NCI-H146 (cell line): ENCODE data around the gene GDF11.
A peak's percentile ranks its signal among the peaks of the same experiment; 100 is the strongest.

Source experiments
- DNase-seq: peaks from one replicate; lab custom pipeline; 2025; lab: John Stamatoyannopoulos, UW

Gene GDF11

DNA sequence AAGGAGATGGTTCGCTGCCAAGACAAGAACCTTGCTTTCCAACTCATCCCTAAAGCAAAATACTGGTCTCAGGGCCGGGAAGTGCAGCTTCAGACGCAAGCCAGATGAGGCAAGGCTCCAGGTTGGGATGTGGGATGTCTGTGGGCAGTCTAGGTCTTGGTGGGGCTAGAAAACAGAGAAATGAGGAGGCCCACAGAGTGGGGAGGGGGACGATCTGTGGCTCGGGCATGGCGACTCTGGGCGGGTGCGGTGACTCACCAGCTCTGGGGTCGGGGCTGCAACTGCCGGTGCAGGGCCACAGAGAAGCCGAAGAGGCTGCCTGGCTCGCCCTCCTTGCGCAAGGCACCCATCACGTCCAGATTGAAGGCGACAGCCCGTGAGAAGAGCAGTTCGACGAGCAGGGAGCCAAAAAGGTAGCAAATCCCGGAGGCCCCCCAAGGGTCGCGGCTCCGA lies 35.7 kb upstream of the GDF11 start:
- DNase-seq, result no peak

DNA sequence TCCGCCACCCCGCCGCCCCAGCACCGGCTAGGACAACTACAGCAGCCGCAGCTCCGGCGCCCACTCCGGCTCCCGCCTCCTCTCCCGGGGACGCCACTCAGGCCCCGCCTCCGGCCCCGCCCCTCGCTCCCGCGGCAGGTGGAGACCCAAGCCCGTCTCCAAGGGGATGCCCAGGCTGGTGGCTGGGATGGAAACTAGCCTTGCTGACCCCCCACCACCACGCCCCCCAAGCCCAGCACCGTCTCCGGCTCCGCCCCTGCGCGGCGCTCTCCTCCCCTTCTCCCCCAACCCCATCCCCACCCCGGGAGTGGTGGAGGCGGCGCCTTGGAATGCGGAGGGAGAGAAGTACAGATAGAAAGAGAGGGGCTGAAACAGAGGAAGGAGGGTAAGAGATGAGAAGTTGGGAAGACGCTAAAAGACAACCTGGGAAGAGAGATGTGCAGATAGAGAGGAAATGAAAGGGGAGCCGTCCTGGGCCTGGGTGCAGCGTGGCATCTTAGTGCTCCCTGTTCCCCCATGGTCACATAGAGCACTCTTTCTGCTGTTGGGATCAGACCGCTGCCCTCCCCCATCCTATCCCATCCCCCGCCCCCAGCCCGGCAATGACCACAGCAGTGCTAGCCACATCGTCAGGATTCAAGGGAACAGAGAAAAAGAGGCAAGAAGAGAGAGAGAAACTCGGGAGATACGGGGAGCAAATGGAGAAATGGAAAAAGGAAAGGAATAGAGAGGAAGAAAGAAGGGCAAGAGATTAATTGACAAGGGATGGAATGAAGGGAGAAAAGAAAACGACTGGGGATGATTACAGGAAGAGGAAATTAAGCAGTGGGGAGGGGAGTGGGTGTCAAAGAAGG lies 34.9 kb upstream of the GDF11 start, which contains the start of gene ITGA7:
ITGA7 (minus strand) TSS at position 64 of the 854 bp plus-strand sequence. CDS start 222 bp downstream, outside the sequence.
- peak; percentile 84 for DNase-seq

- DNase-seq, result no peak
Measured at GRCh38 chr12:55708695-55709233, 34.2 kb upstream of the GDF11 start.

DNA sequence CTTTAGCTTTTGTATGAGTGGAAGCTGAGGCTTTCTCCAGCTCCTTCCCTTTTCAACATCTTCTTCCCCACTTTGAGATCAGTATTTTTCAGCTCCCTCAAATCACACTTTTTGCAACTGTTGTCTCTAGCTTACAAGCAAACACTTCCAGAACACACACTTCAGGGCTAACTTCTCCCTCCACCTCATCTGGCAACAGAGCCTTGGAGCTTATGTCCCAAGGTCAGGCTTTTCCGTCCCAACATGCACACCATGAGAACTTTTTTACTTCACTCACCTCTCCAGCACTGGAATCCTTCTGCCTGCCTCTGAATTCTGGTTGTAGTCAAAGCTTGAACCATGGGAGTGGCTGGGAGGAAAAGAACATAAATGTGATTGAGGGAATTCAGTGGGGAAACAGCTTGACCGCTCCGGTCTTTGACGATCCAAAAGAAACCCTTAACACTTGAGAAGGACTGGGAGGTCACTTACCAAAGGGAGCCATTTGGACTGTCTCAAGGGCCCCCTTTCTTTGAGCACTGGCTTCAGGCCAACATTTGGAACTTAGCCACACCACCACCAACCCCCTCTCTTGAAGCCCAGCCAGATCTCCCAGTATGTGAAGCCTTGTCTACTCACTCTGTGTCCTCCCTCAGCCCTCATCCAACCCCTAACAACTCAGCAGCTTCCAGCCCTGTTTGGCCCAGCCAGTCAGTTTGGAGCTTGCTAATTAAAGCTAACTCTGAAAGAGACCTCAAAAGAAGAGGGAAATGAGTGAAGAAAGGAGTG lies 31.0 kb upstream of the GDF11 start:
- DNase-seq, result no peak

DNA sequence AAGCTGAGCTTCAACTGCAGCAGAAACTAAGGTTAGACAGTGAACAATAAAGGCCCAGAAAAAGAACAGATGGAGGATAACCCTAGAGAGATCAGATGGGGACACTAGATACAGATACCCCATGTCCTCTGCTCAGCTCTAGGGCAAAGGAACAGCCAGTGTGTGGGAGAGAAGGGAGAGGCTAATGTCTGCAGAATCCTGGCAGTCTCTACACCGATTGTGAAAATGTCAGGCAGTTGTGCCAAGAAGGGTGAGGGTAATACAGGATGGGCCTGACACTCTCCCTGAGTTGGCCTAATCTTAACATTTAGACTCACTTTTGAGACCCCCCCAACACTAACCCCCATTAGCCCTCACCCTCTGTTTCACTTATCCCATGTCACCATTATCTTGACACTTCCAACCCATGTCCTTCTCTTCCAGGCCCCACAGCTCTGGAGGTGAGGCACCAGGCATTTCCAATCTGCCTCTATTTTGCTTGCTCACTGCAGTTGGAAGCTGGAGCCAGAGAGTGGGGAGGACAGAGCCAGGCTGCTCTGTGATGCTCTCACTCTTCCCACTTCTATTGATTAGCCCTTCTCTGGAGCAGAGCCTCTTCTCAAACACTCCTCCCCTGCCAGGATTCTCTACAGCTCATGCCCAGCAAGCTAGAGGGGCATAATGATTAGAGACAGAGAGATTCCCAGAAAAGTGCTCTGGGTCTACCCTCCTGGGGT lies 30.1 kb upstream of the GDF11 start:
- no peak for DNase-seq

- DNase-seq, result no peak
Measured at GRCh38 chr12:55713721-55714120, 29.2 kb upstream of the GDF11 start.

- no peak for DNase-seq
Measured at GRCh38 chr12:55715169-55715764, 27.7 kb upstream of the GDF11 start.

DNA sequence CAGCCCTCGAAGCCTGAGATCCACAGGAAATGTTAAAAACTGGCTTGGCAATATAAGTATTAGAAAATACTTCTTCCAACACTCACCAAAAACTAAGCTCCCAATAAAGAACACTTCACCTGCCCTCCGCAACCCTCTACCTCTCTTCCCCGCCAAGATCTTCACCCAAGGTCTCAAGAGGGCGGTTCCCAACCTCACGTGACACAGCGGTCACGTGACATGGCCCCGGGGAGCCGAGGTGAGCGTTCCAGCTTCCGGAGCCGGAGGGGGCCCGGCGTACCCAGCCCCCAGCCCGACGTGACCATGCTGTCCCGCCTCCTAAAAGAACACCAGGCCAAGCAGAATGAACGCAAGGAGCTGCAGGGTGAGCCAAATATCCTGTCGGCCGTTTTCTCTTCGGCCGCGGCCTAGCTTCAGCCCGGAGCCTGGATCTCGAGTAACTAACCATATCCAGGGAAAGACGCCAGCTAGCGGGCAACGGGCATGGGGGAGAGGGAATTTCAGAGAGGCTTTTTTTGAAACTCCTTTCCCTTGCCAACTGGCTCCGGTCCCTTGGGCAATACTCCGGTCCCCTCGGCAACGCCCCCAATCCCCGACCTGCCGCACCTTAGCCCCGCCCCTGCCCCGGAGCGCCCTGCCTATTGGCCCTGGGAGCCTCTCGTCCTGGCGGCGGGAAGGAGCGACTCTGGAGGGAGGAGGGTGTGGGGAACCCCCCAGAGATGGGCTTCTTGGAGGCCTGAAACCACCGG lies 26.9 kb upstream of the GDF11 start, which contains the start of gene BLOC1S1:
BLOC1S1 (plus strand) TSS at position 214 of the 749 bp plus-strand sequence; CDS start at position 220, 6 bp downstream.
- peak; percentile 96 for DNase-seq

DNA sequence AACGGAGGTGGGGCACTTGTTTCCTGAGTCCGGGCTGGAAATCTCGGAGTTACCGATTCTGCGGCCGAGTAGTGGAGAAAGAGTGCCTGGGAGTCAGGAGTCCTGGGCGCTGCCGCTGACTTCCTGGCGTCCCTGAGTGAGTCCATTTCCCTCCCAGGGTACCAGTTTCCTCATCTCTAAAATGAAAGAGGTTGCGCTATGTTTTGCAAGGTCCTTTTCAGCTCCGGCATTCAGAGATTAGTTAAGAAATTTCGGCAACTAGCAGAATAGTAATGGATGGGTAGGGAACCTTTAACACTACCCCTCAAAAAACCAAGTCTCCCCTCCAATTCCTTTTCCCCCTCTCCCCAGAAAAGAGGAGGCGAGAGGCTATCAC lies 26.4 kb upstream of the GDF11 start:
- no peak for DNase-seq

GRCh38 chr12:55717011-55718007 lies 25.6 kb upstream of the GDF11 start:
- DNase-seq, result no peak

GRCh38 chr12:55718015-55718414 lies 24.9 kb upstream of the GDF11 start:
- DNase-seq, result no peak

GRCh38 chr12:55718624-55719275 lies 24.2 kb upstream of the GDF11 start:
- DNase-seq, result no peak

- no peak for DNase-seq
Measured at GRCh38 chr12:55719371-55719770, 23.6 kb upstream of the GDF11 start.

DNA sequence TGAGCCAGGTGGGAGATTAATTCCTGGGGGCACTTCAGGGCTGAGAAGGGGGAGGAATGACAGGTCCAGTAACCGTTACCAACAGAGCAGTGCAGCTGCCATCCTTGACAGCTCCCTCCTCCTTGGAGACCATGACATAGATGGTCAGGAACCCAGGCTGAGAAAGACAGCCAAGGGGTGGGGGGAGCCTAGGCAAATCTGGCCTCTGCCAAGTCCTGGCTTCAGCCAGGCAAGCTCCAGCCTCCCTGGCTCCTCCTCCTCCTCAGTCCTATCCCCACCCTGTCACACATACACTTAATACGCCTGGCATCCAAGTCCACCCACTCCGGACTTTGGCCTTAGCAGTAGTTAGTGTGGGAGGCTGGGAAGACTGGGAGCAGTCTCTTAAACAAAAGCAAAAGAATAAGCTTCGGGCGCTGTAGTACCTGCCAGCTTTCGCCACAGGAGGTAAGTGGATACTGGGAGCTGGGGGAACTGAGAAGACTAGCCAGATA lies 22.8 kb upstream of the GDF11 start, which contains the start of gene RDH5:
RDH5 (plus strand) TSS at position 323 of the 494 bp plus-strand sequence. CDS start 792 bp downstream, outside the sequence.
- DNase-seq, result no peak

DNA sequence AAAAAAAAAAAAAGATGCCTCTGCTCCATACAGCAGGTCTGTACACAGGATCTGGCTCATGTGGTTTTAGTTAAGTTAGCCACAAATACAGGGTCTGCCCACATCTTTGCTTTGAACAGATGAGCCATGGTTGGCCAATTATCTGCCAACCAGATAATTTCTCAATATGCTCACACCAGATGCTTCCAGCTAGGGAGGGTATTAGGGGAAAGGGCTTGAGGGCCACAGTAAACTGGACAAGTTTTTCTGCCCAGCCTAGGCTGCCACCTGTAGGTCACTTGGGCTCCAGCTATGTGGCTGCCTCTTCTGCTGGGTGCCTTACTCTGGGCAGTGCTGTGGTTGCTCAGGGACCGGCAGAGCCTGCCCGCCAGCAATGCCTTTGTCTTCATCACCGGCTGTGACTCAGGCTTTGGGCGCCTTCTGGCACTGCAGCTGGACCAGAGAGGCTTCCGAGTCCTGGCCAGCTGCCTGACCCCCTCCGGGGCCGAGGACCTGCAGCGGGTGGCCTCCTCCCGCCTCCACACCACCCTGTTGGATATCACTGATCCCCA lies 22.0 kb upstream of the GDF11 start:
- no peak for DNase-seq

GRCh38 chr12:55721601-55722213 lies 21.2 kb upstream of the GDF11 start:
- no peak for DNase-seq

DNA sequence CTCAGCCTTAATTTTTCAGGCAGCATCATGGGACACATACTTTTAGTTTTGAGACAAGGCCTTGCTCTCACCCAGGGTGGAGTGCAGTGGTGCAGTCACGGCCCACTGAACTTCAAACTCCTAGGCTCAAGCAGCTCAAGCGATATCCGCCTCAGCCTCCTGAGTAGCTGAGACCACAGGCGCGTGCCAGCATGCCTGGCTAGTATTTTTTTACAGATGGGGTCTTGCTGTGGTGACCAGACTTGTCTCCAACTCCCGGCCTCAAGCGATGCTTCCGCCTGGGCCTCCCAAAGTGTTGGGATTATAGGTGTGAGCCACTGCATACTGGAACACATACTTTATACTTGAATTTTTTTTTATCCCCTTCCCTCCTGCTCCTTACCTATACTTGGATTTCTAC lies 20.0 kb upstream of the GDF11 start:
- no peak for DNase-seq
